ENCODE data around the gene ITM2A.

The ITM2A gene

GRCh38 chrX:79366873-79367749, at the start of gene ITM2A:
ITM2A (minus strand) TSS chrX:79367334; CDS start chrX:79367215, 119 bp downstream.
- no peak for DNase-seq

- DNase-seq: no peak
Observed at GRCh38 chrX:79415056-79415455, 47.9 kb upstream of the ITM2A start.

GRCh38 chrX:79413963-79414362, 46.8 kb upstream of the ITM2A start:
- no peak for DNase-seq

GRCh38 chrX:79412972-79413371, 45.8 kb upstream of the ITM2A start:
- no peak for DNase-seq

GRCh38 chrX:79412166-79412565, 45.0 kb upstream of the ITM2A start:
- DNase-seq: no peak

GRCh38 chrX:79409657-79410056, 42.5 kb upstream of the ITM2A start:
- no peak for DNase-seq

- no peak for DNase-seq
Observed at GRCh38 chrX:79408623-79409322, 41.6 kb upstream of the ITM2A start.

GRCh38 chrX:79400623-79401022, 33.5 kb upstream of the ITM2A start:
- DNase-seq: no peak

GRCh38 chrX:79375340-79375739, 8.2 kb upstream of the ITM2A start:
- no peak for DNase-seq

GRCh38 chrX:79371640-79372039, 4.5 kb upstream of the ITM2A start:
- no peak for DNase-seq

- DNase-seq: no peak
Observed at GRCh38 chrX:79371101-79371500, 4.0 kb upstream of the ITM2A start.

GRCh38 chrX:79369871-79370270, 2.7 kb upstream of the ITM2A start:
- no peak for DNase-seq

- no peak for DNase-seq
Observed at GRCh38 chrX:79368441-79368840, 1.3 kb upstream of the ITM2A start.

GRCh38 chrX:79367907-79368306, 773 bp upstream of the ITM2A start:
- no peak for DNase-seq

- DNase-seq: no peak
Observed at GRCh38 chrX:79366556-79366872, 620 bp downstream of the ITM2A start.

- no peak for DNase-seq
Observed at GRCh38 chrX:79365591-79365990, 1.5 kb downstream of the ITM2A start.

- no peak for DNase-seq
Observed at GRCh38 chrX:79364306-79364705, 2.8 kb downstream of the ITM2A start.

- no peak for DNase-seq
Observed at GRCh38 chrX:79361192-79361870, 5.8 kb downstream of the ITM2A start.

- DNase-seq: no peak
Observed at GRCh38 chrX:79336869-79337815, 30.0 kb downstream of the ITM2A start.

GRCh38 chrX:79330022-79330421, 37.1 kb downstream of the ITM2A start:
- DNase-seq: no peak

GRCh38 chrX:79325263-79325958, 41.7 kb downstream of the ITM2A start:
- no peak for DNase-seq

Measured in HCEC 1CT (cell line).